SK-N-MC (cell line): Measurements from ENCODE around the gene SMIM13.

ENCODE experiments used
- DNase-seq: peaks from one replicate; pipeline ENCODE4 v3.0.0-alpha.2; 2011; ENCODE audit warnings: low read depth, low spot score
- H3K27ac ChIP-seq: fragments of 200-600 bp; sonication (generic); 2 replicates; pipeline ENCODE4 v1.5.1; 2016; ENCODE audit warnings: mixed run types
- H3K36me3 ChIP-seq: fragments of 200-600 bp; sonication (generic); 2 replicates; pipeline ENCODE4 v1.6.1; 2017; ENCODE audit warnings: antibody characterized with exemption, low read length, mixed read lengths; ENCODE audit not compliant: insufficient read depth
- H3K4me3 ChIP-seq: fragments of 200-600 bp; sonication (generic); 2 replicates; pipeline ENCODE4 v1.5.1; 2016
- H3K9ac ChIP-seq: fragments of 200-600 bp; sonication (generic); 2 replicates; pipeline ENCODE4 v1.8.0; 2017; ENCODE audit warnings: mixed run types, mixed read lengths; ENCODE audit not compliant: insufficient read length
- H3K9me3 ChIP-seq: fragments of 200-600 bp; sonication (generic); 2 replicates; pipeline ENCODE4 v1.6.1; 2017; ENCODE audit warnings: low read depth, mild to moderate bottlenecking, antibody characterized with exemption, low read length, moderate library complexity, mixed read lengths
- EZH2 ChIP-seq: fragments of 200-600 bp; sonication (generic); IDR thresholded peaks from one replicate; pipeline ENCODE4 v1.6.1; 2017; ENCODE audit warnings: antibody characterized with exemption
- FOXP2 ChIP-seq: optimal IDR thresholded peaks from 2 replicates; pipeline ENCODE3; 2011; ENCODE audit warnings: mild to moderate bottlenecking, moderate library complexity; ENCODE audit not compliant: insufficient read depth; ENCODE audit errors: extremely low read length, control extremely low read depth
- POLR2AphosphoS5 ChIP-seq: IDR thresholded peaks from 2 replicates; pipeline ENCODE4 v1.6.1; 2012; ENCODE audit warnings: mild to moderate bottlenecking, low read depth, low read length, borderline replicate concordance

The SMIM13 gene

DNA sequence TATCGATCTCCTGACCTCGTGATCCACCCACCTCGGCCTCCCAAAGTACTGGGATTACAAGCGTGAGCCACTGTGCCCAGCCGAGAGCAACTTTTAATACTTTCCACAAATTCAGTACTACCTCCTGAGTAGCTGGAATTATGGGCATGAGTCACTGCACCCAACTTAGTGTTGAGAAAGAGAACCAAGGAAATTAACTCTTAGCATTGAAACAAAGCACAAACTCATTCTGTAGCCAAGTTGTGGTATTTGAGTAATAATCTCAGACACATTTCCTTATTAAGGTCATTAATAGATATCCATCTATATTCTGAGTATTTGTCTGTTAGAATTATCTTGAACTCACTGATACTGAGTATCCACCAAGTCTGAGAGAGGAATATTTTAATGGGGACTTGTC lies 35.2 kb upstream of the SMIM13 start:
- no peak overlapping the region for H3K9ac ChIP-seq
- DNase-seq: no peak
- H3K36me3 ChIP-seq: no peaks in the 10 kb centered on the region
- H3K9me3 ChIP-seq: no peaks in the 10 kb centered on the region
- H3K4me3 ChIP-seq: no peak overlapping the region
- no peak overlapping the region for H3K27ac ChIP-seq
- TF ChIP-seq POLR2AphosphoS5 (no peak), EZH2 (no peak), FOXP2 (no peak)

DNA sequence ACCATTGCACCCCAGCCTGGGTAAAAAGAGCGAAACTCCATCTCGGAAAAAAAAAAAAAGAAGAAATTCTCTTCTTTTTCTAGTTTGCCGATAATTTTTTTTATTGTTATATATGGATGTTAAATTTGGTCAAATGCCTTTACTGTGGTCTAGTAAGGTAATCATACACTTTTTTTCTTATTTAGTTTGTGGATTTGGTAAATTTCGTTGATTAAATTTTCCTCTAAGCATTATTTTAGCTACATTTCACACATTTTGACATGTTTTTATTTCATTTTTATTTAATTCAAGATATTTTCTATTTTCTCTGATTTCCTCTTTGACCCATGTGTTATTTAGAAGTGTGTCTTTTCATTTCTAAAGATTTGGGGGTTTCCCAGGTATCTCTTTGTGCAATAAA lies 31.6 kb upstream of the SMIM13 start:
- Histone ChIP-seq H3K27ac (no peak overlapping the region), H3K36me3 (no peaks in the 10 kb centered on the region), H3K4me3 (no peak overlapping the region), H3K9ac (no peak overlapping the region), H3K9me3 (no peaks in the 10 kb centered on the region)
- no peak for DNase-seq
- TF ChIP-seq POLR2AphosphoS5 (no peak), FOXP2 (no peak), EZH2 (no peak)

DNA sequence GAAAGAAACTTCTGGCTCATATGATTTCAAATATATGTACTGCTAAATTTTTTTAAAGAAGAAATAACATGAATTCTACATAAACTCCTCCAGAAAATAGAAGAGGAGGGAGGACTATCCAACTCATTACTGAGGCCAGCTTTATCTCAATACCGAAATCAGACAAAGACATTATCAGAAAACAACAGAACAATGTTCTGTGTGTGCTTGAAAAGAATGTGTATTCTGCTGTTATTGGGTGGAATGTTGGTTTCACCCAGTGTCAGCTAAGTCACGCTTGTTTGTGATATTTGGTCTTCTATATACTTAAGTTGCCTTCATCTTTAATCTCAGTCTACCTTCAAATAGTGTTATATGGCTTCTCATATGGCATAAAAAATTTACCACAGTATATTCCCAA lies 30.9 kb upstream of the SMIM13 start:
- TF ChIP-seq FOXP2: no peak
- no peak for TF ChIP-seq EZH2
- no peak for TF ChIP-seq POLR2AphosphoS5
- Histone ChIP-seq H3K9ac (no peak overlapping the region), H3K4me3 (no peak overlapping the region), H3K9me3 (no peaks in the 10 kb centered on the region), H3K27ac (no peak overlapping the region), H3K36me3 (no peaks in the 10 kb centered on the region)
- no peak for DNase-seq

DNA sequence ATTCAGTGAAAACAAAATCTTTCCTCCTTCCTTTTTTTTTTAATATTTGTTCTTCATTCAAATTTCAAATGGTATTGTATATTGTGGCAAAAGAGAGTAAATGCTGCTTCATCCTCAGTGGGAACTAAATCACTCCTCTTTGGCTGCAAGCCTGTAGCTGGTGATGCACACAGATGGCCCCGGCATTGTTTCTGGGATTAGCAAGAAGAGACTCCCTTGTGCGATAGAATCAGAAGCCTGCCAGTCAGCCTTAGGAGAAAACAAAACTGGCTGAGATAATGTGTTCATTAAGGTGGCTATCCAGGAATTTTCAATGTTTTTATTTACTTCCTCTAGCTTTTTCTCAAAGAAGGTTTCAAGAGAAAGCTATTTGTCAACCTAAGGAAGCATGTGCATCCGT lies 28.8 kb upstream of the SMIM13 start:
- Histone ChIP-seq H3K4me3 (no peak overlapping the region), H3K9ac (no peak overlapping the region), H3K36me3 (no peaks in the 10 kb centered on the region), H3K27ac (no peak overlapping the region), H3K9me3 (no peaks in the 10 kb centered on the region)
- no peak for DNase-seq
- TF ChIP-seq FOXP2 (no peak), EZH2 (no peak), POLR2AphosphoS5 (no peak)

DNA sequence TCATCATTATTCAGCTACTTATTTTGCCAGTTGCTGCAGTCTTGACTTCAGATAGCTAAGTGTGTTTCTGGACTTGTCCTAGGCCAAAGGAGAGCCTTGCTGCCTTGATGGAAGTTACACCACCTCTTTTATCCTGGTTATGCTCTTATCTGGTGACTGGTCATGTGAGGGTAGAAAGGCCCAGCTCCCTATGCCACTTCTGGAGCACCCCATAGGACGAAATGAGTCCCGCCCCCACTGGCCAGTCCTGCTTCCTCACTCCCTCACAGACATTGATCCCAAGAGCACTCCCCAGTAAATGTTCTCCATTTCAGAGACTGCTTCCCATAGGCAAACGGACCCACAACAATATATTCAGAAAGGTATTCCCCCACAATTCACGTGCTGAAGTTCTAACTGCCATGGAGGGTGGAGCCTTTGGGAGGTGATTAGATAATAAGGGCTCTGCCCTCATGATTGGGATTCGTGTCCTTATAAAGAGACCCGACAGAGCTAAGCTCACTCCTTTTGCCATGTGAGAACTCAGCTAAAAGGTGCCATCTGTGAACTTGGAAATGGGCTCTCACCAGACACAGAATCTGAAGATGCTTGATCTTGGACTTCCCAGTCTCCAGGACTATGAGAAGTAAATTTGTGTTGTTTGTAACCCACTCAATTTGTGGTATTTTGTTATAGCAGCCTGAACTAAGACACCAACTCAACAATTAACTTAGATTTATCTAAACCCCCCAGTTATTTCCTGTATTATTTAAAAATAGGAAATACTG lies 28.0 kb upstream of the SMIM13 start:
- TF ChIP-seq POLR2AphosphoS5 (no peak), FOXP2 (no peak), EZH2 (no peak)
- no peak overlapping the region for H3K27ac ChIP-seq

DNA sequence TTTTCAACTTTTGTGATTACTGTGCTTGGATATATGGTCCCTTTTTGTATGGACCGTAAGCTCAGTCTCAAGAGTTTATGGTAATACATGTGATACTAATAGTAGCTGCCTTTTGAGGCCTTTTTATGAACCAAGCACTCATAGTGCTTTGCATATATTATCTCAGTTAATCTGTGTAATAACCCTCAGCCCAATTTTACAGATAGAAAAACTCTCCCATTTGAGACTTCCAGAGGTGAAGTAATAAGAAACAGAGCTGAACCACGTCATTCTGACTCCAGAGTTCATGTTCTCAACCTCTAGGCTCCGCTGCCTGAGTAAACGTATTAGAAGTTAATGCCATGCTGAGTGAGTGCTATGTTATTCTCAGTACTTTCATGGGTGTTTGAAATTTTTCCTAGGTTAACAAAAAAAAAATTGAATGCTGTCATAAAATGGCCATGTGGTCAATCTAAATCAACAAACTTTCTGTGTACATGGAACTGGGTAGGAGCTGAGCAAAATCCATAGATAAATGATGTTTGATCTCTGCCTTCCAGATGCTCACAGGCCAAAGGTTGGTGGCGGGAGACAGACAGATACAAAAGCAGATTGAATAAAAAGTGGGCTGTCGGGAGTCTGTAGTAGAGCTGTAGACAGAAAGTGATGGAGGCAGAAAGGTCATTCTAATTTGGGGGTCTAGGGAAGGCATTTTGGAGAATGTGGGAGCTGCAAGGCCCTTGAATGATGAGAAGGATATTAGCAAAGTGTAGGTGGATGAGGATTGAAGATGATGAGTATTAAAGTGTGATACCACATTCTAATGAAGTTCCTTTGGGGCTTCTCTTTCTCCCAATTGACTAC lies 26.9 kb upstream of the SMIM13 start:
- TF ChIP-seq EZH2: no peak
- TF ChIP-seq POLR2AphosphoS5: no peak
- TF ChIP-seq FOXP2: no peak
- Histone ChIP-seq H3K9ac (no peak overlapping the region), H3K4me3 (no peak overlapping the region), H3K9me3 (no peaks in the 10 kb centered on the region), H3K36me3 (no peaks in the 10 kb centered on the region), H3K27ac (no peak overlapping the region)
- no peak for DNase-seq

More for the DNA sequence above, 28.0 kb upstream of the SMIM13 start:
- no peak overlapping the region for H3K9ac ChIP-seq
- H3K4me3 ChIP-seq: no peak overlapping the region
- H3K9me3 ChIP-seq: no peaks in the 10 kb centered on the region
- no peak for DNase-seq
- H3K36me3 ChIP-seq: no peaks in the 10 kb centered on the region

- no peak for TF ChIP-seq FOXP2
- TF ChIP-seq EZH2: no peak
- no peak for TF ChIP-seq POLR2AphosphoS5
- H3K9ac ChIP-seq: no peak overlapping the region
- no peaks in the 10 kb centered on the region for H3K9me3 ChIP-seq
- no peak overlapping the region for H3K4me3 ChIP-seq
- H3K27ac ChIP-seq: no peak overlapping the region
- H3K36me3 ChIP-seq: no peaks in the 10 kb centered on the region
- DNase-seq: no peak
Observed at GRCh38 chr6:11067348-11067747, 26.3 kb upstream of the SMIM13 start.

DNA sequence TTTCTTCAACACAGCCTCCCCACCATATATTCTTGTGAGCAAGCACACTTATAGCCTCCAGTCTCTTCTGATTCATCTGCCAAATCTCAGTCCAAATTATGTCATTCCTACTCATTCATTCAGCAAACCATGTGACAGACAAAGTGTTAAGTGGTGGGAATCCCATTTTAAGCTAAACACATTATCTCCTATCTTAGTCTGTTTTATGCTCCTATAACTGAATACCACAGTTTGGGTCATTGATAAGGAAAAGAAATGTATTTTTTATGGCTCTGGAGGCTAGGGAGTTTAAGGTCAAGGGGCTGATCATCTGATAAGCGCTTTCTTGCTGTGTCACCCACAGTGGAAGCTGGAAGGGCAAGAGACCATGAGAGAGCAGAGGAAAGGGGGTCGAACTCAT lies 23.9 kb upstream of the SMIM13 start:
- Histone ChIP-seq H3K9ac (no peak overlapping the region), H3K9me3 (no peaks in the 10 kb centered on the region), H3K4me3 (no peak overlapping the region), H3K36me3 (no peaks in the 10 kb centered on the region), H3K27ac (no peak overlapping the region)
- no peak for TF ChIP-seq EZH2
- no peak for TF ChIP-seq POLR2AphosphoS5
- no peak for TF ChIP-seq FOXP2
- DNase-seq: no peak
